Measurements from ENCODE around the gene GALNT17. TPM values are rescaled to one million over a fixed set of nuclear protein-coding genes. Genes with fewer than 3 reads are reported as not detected.

GALNT17 gene
- total RNA-seq, 1 experiment from 2014 or later: not detected

- Histone ChIP-seq H4K20me1 (ENCODE audit: insufficient read depth) (no peaks in the 10 kb centered on the region), H3K4me2 (no peak overlapping the region), H2AFZ (no peak overlapping the region), H3K27ac (no peak overlapping the region), H3K9me3 (ENCODE audit: insufficient read depth, low read depth) (no peaks in the 10 kb centered on the region), H3K4me1 (replicated peaks; ENCODE audit: insufficient read depth) (no peaks in the 10 kb centered on the region), H3K9me2 (ENCODE audit: insufficient read depth) (no peaks in the 10 kb centered on the region), H3K27me3 (ENCODE audit: insufficient read depth, low read depth) (peaks cover 15% of the 10 kb centered on the region), H3K36me3 (ENCODE audit: low read depth) (no peaks in the 10 kb centered on the region), H3K79me2 (ENCODE audit: low read depth) (no peaks in the 10 kb centered on the region), H3F3A (ENCODE audit: insufficient read depth, low read depth) (no peaks in the 10 kb centered on the region), H3K4me3 (no peak overlapping the region)
- POLR2A ChIA-PET (ENCODE audit: unreplicated experiment): no interaction called here
- BruUV-seq (replicated peaks): no TSS peak
- intact Hi-C loops (cut with micrococcal nuclease; ENCODE audit: unreplicated experiment): no loop called here
- CTCF ChIA-PET: no interaction called here
- DNase-seq: no peak
- TF ChIP-seq EZH2 (IDR thresholded peaks at IDR 0.05; ENCODE audit: low read depth) (no peak), CTCF (conservative IDR thresholded peaks at IDR 0.05) (no peak)
Observed at GRCh38 chr7:71495828-71496227, 363.9 kb downstream of the GALNT17 start.

- no peak overlapping the region for H2AFZ ChIP-seq
- BruUV-seq (replicated peaks): no TSS peak
- CTCF ChIA-PET: no interaction called here
- H3K9me2 ChIP-seq (ENCODE audit: insufficient read depth): no peaks in the 10 kb centered on the region
- intact Hi-C loops (cut with micrococcal nuclease; ENCODE audit: unreplicated experiment): no loop called here
- no peaks in the 10 kb centered on the region for H3F3A ChIP-seq (ENCODE audit: insufficient read depth, low read depth)
- TF ChIP-seq EZH2 (IDR thresholded peaks at IDR 0.05; ENCODE audit: low read depth) (no peak), CTCF (conservative IDR thresholded peaks at IDR 0.05) (no peak)
- no peaks in the 10 kb centered on the region for H3K4me1 ChIP-seq (replicated peaks; ENCODE audit: insufficient read depth)
- no peak overlapping the region for H3K4me3 ChIP-seq
- H3K36me3 ChIP-seq (ENCODE audit: low read depth): no peaks in the 10 kb centered on the region
- H3K27me3 ChIP-seq (ENCODE audit: insufficient read depth, low read depth): peaks cover 15% of the 10 kb centered on the region
- H4K20me1 ChIP-seq (ENCODE audit: insufficient read depth): no peaks in the 10 kb centered on the region
- POLR2A ChIA-PET (ENCODE audit: unreplicated experiment): no interaction called here
- no peaks in the 10 kb centered on the region for H3K79me2 ChIP-seq (ENCODE audit: low read depth)
- DNase-seq: no peak
- no peak overlapping the region for H3K4me2 ChIP-seq
- no peak overlapping the region for H3K27ac ChIP-seq
- no peaks in the 10 kb centered on the region for H3K9me3 ChIP-seq (ENCODE audit: insufficient read depth, low read depth)
Observed at GRCh38 chr7:71497256-71497946, 365.5 kb downstream of the GALNT17 start.

- Histone ChIP-seq H3K9me2 (ENCODE audit: insufficient read depth) (no peaks in the 10 kb centered on the region), H3K36me3 (ENCODE audit: low read depth) (no peaks in the 10 kb centered on the region), H3K79me2 (ENCODE audit: low read depth) (no peaks in the 10 kb centered on the region), H3K27ac (no peak overlapping the region), H3K4me1 (replicated peaks; ENCODE audit: insufficient read depth) (no peaks in the 10 kb centered on the region), H3K27me3 (ENCODE audit: insufficient read depth, low read depth) (peaks cover 18% of the 10 kb centered on the region), H3K9me3 (ENCODE audit: insufficient read depth, low read depth) (no peaks in the 10 kb centered on the region), H4K20me1 (ENCODE audit: insufficient read depth) (no peaks in the 10 kb centered on the region), H3F3A (ENCODE audit: insufficient read depth, low read depth) (no peaks in the 10 kb centered on the region), H3K4me3 (no peak overlapping the region), H2AFZ (no peak overlapping the region), H3K4me2 (no peak overlapping the region)
- ChIA-PET POLR2A (ENCODE audit: unreplicated experiment) (no interaction called here), CTCF (no interaction called here)
- no peak for TF ChIP-seq CTCF (conservative IDR thresholded peaks at IDR 0.05)
- TF ChIP-seq EZH2 (IDR thresholded peaks at IDR 0.05; ENCODE audit: low read depth): no peak
- no peak for DNase-seq
- BruUV-seq (replicated peaks): no TSS peak
- intact Hi-C loops (cut with micrococcal nuclease; ENCODE audit: unreplicated experiment): no loop called here
Observed at GRCh38 chr7:71498381-71498780, 366.4 kb downstream of the GALNT17 start.
